ENCODE results near the gene PPARD.
A peak's percentile ranks its signal among the peaks of the same experiment; 100 is the strongest.

Gene PPARD

GRCh38 chr6:35341557-35341956 is 801 bp upstream of the PPARD start:
- Histone ChIP-seq H3K27me3 (ENCODE audit: insufficient read depth, low read depth) (no peaks in the 10 kb centered on the region), H3K79me2 (ENCODE audit: insufficient read depth, low read depth) (no peaks in the 10 kb centered on the region; the same call in 1 of the 2 replicates), H3K27ac (no peak overlapping the region), H3K4me3 (IDR thresholded peaks at IDR 0.05; ENCODE audit: insufficient read depth, low read depth, low read length) (no peak overlapping the region), H4K20me1 (ENCODE audit: insufficient read depth) (no peaks in the 10 kb centered on the region), H3K4me1 (ENCODE audit: low read depth, poor library complexity, severe bottlenecking) (peaks cover 10% of the 10 kb centered on the region), H2AFZ (ENCODE audit: low read depth) (no peak overlapping the region), H3K36me3 (ENCODE audit: insufficient read depth) (no peaks in the 10 kb centered on the region), H3K9ac (no peak overlapping the region), H3K4me2 (no peak overlapping the region)
- TF ChIP-seq CTCF (conservative IDR thresholded peaks at IDR 0.05; ENCODE audit: low read depth, low read length): no peak

DNA sequence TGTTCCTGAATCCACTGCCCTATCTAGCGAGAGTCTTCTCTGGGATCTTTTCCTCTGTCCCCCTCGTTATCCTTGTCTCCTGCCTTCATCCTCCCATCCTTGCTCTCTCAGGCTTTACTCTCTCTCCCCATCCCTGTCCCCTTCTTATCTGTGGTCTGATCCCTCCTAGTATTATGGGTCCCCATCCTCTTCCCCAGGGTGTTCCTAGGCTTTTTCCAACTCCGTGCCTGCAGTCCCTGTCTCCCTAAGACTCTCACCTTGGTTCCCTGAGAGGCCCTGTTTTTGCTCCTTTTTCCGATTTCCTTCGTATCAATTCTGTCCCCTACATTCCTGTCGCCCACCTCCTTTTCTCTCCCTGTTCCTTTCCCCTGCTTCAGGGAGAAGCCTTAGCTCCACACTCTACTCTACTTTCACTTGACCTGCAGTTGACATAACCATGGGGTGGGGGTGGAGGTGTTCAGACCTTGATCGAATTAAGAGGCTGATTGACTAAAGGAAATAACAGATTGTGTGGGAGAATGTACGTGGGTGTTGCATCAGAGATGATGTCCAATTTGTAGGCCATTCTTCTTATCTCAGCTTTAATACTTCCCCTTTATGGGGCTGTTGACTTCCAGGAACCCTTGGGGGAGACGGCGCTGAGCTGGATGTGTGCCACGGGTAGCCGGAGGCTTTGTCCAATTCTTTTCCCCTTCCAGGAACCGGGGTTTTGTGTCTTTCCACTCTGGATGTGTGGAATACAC is 905 bp downstream of the PPARD start:
- Histone ChIP-seq H3K4me3 (IDR thresholded peaks at IDR 0.05; ENCODE audit: insufficient read depth, low read depth, low read length) (no peak overlapping the region), H4K20me1 (ENCODE audit: insufficient read depth) (no peaks in the 10 kb centered on the region), H3K36me3 (ENCODE audit: insufficient read depth) (no peaks in the 10 kb centered on the region), H3K9ac (peak overlapping the region; percentile 50; the same call in 1 of the 2 replicates), H3K79me2 (ENCODE audit: insufficient read depth, low read depth) (no peaks in the 10 kb centered on the region; the same call in 1 of the 2 replicates), H3K27me3 (ENCODE audit: insufficient read depth, low read depth) (no peaks in the 10 kb centered on the region), H3K27ac (no peak overlapping the region), H3K4me2 (peak overlapping the region; percentile 89), H3K4me1 (ENCODE audit: low read depth, poor library complexity, severe bottlenecking) (peaks cover 10% of the 10 kb centered on the region), H2AFZ (ENCODE audit: low read depth) (peak overlapping the region; percentile 52; the same call in 1 of the 2 replicates)
- TF ChIP-seq CTCF (conservative IDR thresholded peaks at IDR 0.05; ENCODE audit: low read depth, low read length): no peak

- Histone ChIP-seq H3K4me3 (IDR thresholded peaks at IDR 0.05; ENCODE audit: insufficient read depth, low read depth, low read length) (no peak overlapping the region), H3K9ac (no peak overlapping the region), H3K27me3 (ENCODE audit: insufficient read depth, low read depth) (no peaks in the 10 kb centered on the region), H3K4me1 (ENCODE audit: low read depth, poor library complexity, severe bottlenecking) (peaks cover 10% of the 10 kb centered on the region), H3K4me2 (no peak overlapping the region), H3K27ac (no peak overlapping the region), H4K20me1 (ENCODE audit: insufficient read depth) (no peaks in the 10 kb centered on the region), H2AFZ (ENCODE audit: low read depth) (no peak overlapping the region), H3K79me2 (ENCODE audit: insufficient read depth, low read depth) (no peaks in the 10 kb centered on the region; the same call in 1 of the 2 replicates), H3K36me3 (ENCODE audit: insufficient read depth) (no peaks in the 10 kb centered on the region)
- no peak for TF ChIP-seq CTCF (conservative IDR thresholded peaks at IDR 0.05; ENCODE audit: low read depth, low read length)
These were observed 1.6 kb downstream of the PPARD start for GRCh38 chr6:35343835-35344550.

DNA sequence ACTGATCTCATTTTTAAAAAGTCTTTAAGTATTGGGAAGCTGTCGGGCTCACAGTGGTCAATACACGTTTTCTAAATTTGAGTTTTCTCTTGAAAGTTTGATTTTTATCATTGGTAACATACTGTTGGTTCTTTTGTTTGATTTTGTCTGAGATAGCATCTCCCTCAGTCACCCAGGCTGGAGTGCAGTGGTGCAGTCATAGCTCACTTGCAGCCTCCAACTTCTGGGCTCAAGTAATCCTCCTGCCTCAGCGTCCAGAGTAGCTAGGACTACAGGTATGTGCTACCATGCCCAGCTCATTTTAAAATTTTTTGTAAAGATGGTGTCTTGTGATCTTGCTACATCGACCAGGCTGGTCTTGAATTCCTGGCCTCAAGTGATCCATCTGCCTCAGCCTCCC is 9.1 kb downstream of the PPARD start:
- Histone ChIP-seq H3K27ac (no peak overlapping the region), H3K4me3 (IDR thresholded peaks at IDR 0.05; ENCODE audit: insufficient read depth, low read depth, low read length) (no peak overlapping the region), H3K4me1 (ENCODE audit: low read depth, poor library complexity, severe bottlenecking) (peaks cover 21% of the 10 kb centered on the region), H3K4me2 (no peak overlapping the region), H3K79me2 (ENCODE audit: insufficient read depth, low read depth) (no peaks in the 10 kb centered on the region), H4K20me1 (ENCODE audit: insufficient read depth) (no peaks in the 10 kb centered on the region), H2AFZ (ENCODE audit: low read depth) (no peak overlapping the region), H3K36me3 (ENCODE audit: insufficient read depth) (no peaks in the 10 kb centered on the region), H3K9ac (no peak overlapping the region), H3K27me3 (ENCODE audit: insufficient read depth, low read depth) (no peaks in the 10 kb centered on the region)
- no peak for TF ChIP-seq CTCF (conservative IDR thresholded peaks at IDR 0.05; ENCODE audit: low read depth, low read length)

All from KMS-11 (cell line).